Measurements from ENCODE around the gene FYN.

The FYN gene

GRCh38 chr6:111718990-111719389 lies 154.3 kb downstream of the FYN start:
- no peak for TF ChIP-seq CTCF (IDR thresholded peaks at IDR 0.05; ENCODE audit: extremely low read depth, insufficient read depth, missing control alignments)
- no peak for DNase-seq (ENCODE audit: low spot score)
- in situ Hi-C loops (cut with MboI; ENCODE audit: low pct_unique_long_range_greater_than_20kb, low sequenced_read_pairs, unreplicated experiment): loop anchor here (25.0 kb wide), 1 partner anchor 443 kb away; no protein-coding TSS in a partner anchor

GRCh38 chr6:111718326-111718725 lies 154.9 kb downstream of the FYN start:
- in situ Hi-C loops (cut with MboI; ENCODE audit: low pct_unique_long_range_greater_than_20kb, low sequenced_read_pairs, unreplicated experiment): loop anchor here (25.0 kb wide), 1 partner anchor 444 kb away; no protein-coding TSS in a partner anchor
- DNase-seq (ENCODE audit: low spot score): no peak
- no peak for TF ChIP-seq CTCF (IDR thresholded peaks at IDR 0.05; ENCODE audit: extremely low read depth, insufficient read depth, missing control alignments)

- no peak for DNase-seq (ENCODE audit: low spot score)
- no peak for TF ChIP-seq CTCF (IDR thresholded peaks at IDR 0.05; ENCODE audit: extremely low read depth, insufficient read depth, missing control alignments)
- in situ Hi-C loops (cut with MboI; ENCODE audit: low pct_unique_long_range_greater_than_20kb, low sequenced_read_pairs, unreplicated experiment): loop anchor here (25.0 kb wide), 1 partner anchor 445 kb away; no protein-coding TSS in a partner anchor
These were observed 155.6 kb downstream of the FYN start for GRCh38 chr6:111717621-111718020.

GRCh38 chr6:111716325-111716724 lies 156.9 kb downstream of the FYN start:
- in situ Hi-C loops (cut with MboI; ENCODE audit: low pct_unique_long_range_greater_than_20kb, low sequenced_read_pairs, unreplicated experiment): loop anchor here (25.0 kb wide), 1 partner anchor 446 kb away; no protein-coding TSS in a partner anchor
- no peak for TF ChIP-seq CTCF (IDR thresholded peaks at IDR 0.05; ENCODE audit: extremely low read depth, insufficient read depth, missing control alignments)
- no peak for DNase-seq (ENCODE audit: low spot score)

GRCh38 chr6:111715321-111715720 lies 157.9 kb downstream of the FYN start:
- no peak for TF ChIP-seq CTCF (IDR thresholded peaks at IDR 0.05; ENCODE audit: extremely low read depth, insufficient read depth, missing control alignments)
- DNase-seq (ENCODE audit: low spot score): no peak
- in situ Hi-C loops (cut with MboI; ENCODE audit: low pct_unique_long_range_greater_than_20kb, low sequenced_read_pairs, unreplicated experiment): loop anchor here (25.0 kb wide), 1 partner anchor 447 kb away; no protein-coding TSS in a partner anchor

- no peak for DNase-seq (ENCODE audit: low spot score)
- no peak for TF ChIP-seq CTCF (IDR thresholded peaks at IDR 0.05; ENCODE audit: extremely low read depth, insufficient read depth, missing control alignments)
- in situ Hi-C loops (cut with MboI; ENCODE audit: low pct_unique_long_range_greater_than_20kb, low sequenced_read_pairs, unreplicated experiment): loop anchor here (25.0 kb wide), 1 partner anchor 448 kb away; no protein-coding TSS in a partner anchor
These were observed 158.6 kb downstream of the FYN start for GRCh38 chr6:111714416-111715270.
